GM12892 (cell line): Measurements from ENCODE around the gene GOPC.

Experiments used
- POLR2A ChIP-seq: IDR thresholded peaks from 2 replicates; pipeline ENCODE4 v1.6.1; 2011; ENCODE audit warnings: low read depth, low read length, control low read depth
- POLR2AphosphoS5 ChIP-seq: IDR thresholded peaks from 2 replicates; pipeline ENCODE4 v1.6.1; 2011; ENCODE audit warnings: low read depth, low read length, control low read depth
- TAF1 ChIP-seq: IDR thresholded peaks from 2 replicates; pipeline ENCODE4 v1.6.1; 2011; ENCODE audit warnings: low read depth, mild to moderate bottlenecking, control low read depth, low read length, borderline replicate concordance

DNA sequence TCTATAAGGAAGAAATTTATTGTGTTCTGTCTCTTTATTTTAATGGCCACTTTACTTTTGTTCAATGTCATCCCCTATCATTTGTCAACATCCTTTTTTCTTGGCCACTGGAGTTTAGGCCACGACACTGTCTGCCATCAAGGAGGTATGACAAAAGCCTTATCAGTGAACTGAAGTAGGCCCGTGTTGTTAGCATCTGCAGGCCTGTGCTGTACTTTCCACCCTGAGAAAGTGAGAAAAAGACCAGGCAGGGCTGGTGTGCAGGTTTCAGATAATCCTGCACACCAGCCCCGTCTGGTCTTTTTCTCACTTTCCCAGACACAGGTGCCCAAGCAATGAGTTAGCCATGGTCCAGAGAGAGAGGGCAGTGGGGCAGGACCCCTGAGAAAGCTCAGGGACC lies 57.6 kb downstream of the GOPC start:
- TF ChIP-seq POLR2A (no peak), POLR2AphosphoS5 (no peak), TAF1 (no peak)
